Small intestine (tissue), 7 donors: Measurements from ENCODE around the gene MAP1LC3B. TPM values are rescaled to one million over a fixed set of nuclear protein-coding genes. Genes with fewer than 3 reads are reported as not detected.

ENCODE experiments used
- DNase-seq, 2 donors: peaks; one replicate each; pipeline versions ENCODE4 v3.0.0 to v3.0.0-alpha.2; 2013
- FAIRE-seq: peaks from 2 replicates; lab custom pipeline; 2012; peaks lifted over from hg19 to GRCh38; lab: Jason Lieb, UNC
- H3K27ac ChIP-seq, 3 donors: one replicate each; pipeline ENCODE4 v1.5.1; 2013; ENCODE audit warnings: low read length in 2 of 3, mild to moderate bottlenecking in 2 of 3, control low read depth in 1 of 3, inconsistent platforms in 1 of 3, low read depth in 1 of 3, moderate library complexity in 1 of 3
- H3K27me3 ChIP-seq, 3 donors: one replicate each; pipeline ENCODE4 v1.6.1; 2013; ENCODE audit warnings: low read length in 3 of 3, inconsistent platforms in 1 of 3; ENCODE audit not compliant: control insufficient read depth in 3 of 3, insufficient read depth in 3 of 3
- H3K36me3 ChIP-seq, 3 donors: one replicate each; pipeline ENCODE4 v1.6.1; 2013; ENCODE audit warnings: low read length in 3 of 3, inconsistent platforms in 1 of 3, low read depth in 1 of 3, mild to moderate bottlenecking in 1 of 3, moderate library complexity in 1 of 3; ENCODE audit not compliant: control insufficient read depth in 3 of 3, insufficient read depth in 2 of 3
- H3K4me1 ChIP-seq, 3 donors: one replicate each; pipeline ENCODE4 v1.6.1; 2013; ENCODE audit warnings: low read length in 2 of 3, inconsistent platforms in 1 of 3, low read depth in 1 of 3, mild to moderate bottlenecking in 1 of 3, moderate library complexity in 1 of 3; ENCODE audit not compliant: control insufficient read depth in 3 of 3, insufficient read depth in 2 of 3
- H3K4me3 ChIP-seq, 3 donors: one replicate each; pipeline ENCODE4 v1.5.1; 2013; ENCODE audit warnings: low read length in 3 of 3, control low read depth in 1 of 3, inconsistent platforms in 1 of 3, low read depth in 1 of 3, mild to moderate bottlenecking in 1 of 3, moderate library complexity in 1 of 3
- H3K9me3 ChIP-seq, 2 donors: one replicate each; pipeline ENCODE4 v1.6.1; 2013; ENCODE audit warnings: low read depth in 1 of 2, low read length in 1 of 2; ENCODE audit not compliant: control insufficient read depth in 2 of 2, insufficient read depth in 1 of 2
- WGBS, 3 donors: extraction: QIAGEN DNeasy Blood & Tissue Kit; methylation state at CpG; one replicate each; pipeline ENCODE4 v1.1.7; 2013; 5-methylcytosine and 5-hydroxymethylcytosine counted together
- polyA plus RNA-seq, 4 donors: library from polyadenylated mRNA; stranded (reverse) in 3 of 4; unstranded in 1 of 4; fragments of 200-250 nt in 3 of 4; fragments of 120-200 nt in 1 of 4; gene quantifications; one replicate each; pipeline versions ENCODE4 v1.2.1 to v1.2.3, GENCODE V29; 2013
- donor health status: healthy with polysubstance abuse.
- donor health status: control.
- donor health status: control.
- donor health status: Bipolar disorder and iron deficiency.
- donor health status: healthy.

MAP1LC3B gene
- polyA plus RNA-seq, 4 donors = 35.1 to 61.1 (median 46.9) TPM

GRCh38 chr16:87404764-87405625 lies 12.9 kb downstream of the MAP1LC3B start:
- Histone ChIP-seq H3K4me1 (no peaks in the 10 kb centered on the region), H3K36me3 (peaks cover 2 to 49% (median 23%) of the 10 kb centered on the region in 3 donors), H3K27me3 (no peaks in the 10 kb centered on the region), H3K9me3 (no peaks in the 10 kb centered on the region), H3K27ac (no peak overlapping the region), H3K4me3 (no peak overlapping the region)
- DNase-seq (no peak), FAIRE-seq (no peak)
- 92 to 93% (median 92%) methylated on average over 19 of the region's 19 CpGs for WGBS, 3 donors

DNA sequence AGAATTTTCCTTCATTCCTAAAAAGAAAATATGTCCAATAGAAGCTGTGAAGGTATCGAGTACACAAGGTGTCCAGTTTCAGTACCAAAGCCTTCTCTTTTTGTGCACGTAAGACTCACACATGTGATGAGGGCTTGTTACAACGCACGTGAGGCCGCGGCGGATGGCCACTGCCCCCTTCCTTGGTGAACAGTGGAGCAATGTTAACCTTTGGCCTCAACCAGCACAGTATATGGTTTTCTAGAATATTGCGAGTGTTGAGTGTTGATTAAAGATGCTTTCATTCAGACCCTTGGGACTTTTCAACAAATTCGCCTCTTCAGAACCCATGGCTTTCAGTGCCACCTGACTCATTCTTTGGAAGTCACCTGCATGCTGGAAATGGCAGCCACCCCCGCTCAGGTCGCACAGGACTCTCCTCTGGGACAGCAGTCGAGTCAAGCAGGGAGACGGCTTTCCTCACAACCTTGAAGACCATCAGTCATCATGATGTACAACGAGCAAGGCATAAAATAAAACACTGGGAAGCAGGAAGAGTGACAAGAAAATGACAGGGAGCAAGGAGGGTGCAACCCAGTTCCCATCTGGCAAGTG lies 14.5 kb downstream of the MAP1LC3B start:
- FAIRE-seq (no peak), DNase-seq (no peak)
- Histone ChIP-seq H3K36me3 (peaks cover 9 to 56% (median 23%) of the 10 kb centered on the region in 3 donors), H3K27me3 (no peaks in the 10 kb centered on the region), H3K4me1 (no peaks in the 10 kb centered on the region), H3K9me3 (no peaks in the 10 kb centered on the region), H3K27ac (no peak overlapping the region), H3K4me3 (no peak overlapping the region)
- WGBS, 3 donors = 88 to 92% (median 90%) methylated on average over 14 of the region's 14 CpGs

- Histone ChIP-seq H3K36me3 (peaks cover 12 to 66% (median 30%) of the 10 kb centered on the region in 3 donors), H3K27me3 (no peaks in the 10 kb centered on the region), H3K9me3 (no peaks in the 10 kb centered on the region), H3K27ac (peak overlapping the region in 1 of 3 donors; percentile 19), H3K4me3 (no peak overlapping the region), H3K4me1 (no peaks in the 10 kb centered on the region)
- no peak for FAIRE-seq
- WGBS, 3 donors = 71 to 79% (median 76%) methylated on average over 26 of the region's 26 CpGs
- DNase-seq = peak in 1 of 2 donors; percentile 73
Observed at GRCh38 chr16:87407511-87408112, 15.5 kb downstream of the MAP1LC3B start.

DNA sequence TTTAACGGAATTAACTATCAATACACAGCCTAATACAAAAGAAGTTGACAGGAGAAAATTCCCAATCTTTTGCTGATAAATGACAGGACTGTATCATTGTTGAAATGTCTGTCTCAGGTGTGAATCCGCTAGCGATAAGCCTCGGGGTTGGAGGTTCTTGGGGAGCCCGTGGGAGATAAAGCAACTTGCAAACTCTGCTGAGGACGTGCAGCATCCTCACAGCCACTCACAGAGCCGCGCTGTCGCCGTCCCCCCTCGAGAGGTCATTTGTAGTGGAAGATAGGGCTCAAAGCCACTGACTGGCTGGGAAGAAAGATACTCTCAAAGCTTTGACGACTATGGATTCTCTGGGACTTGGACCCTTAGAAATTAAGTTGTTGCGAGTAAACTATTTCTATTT lies 17.0 kb downstream of the MAP1LC3B start:
- Histone ChIP-seq H3K9me3 (no peaks in the 10 kb centered on the region), H3K36me3 (peaks cover 12 to 77% (median 24%) of the 10 kb centered on the region in 3 donors), H3K4me1 (no peaks in the 10 kb centered on the region), H3K4me3 (no peak overlapping the region), H3K27ac (no peak overlapping the region), H3K27me3 (no peaks in the 10 kb centered on the region)
- DNase-seq = no peak
- no peak for FAIRE-seq
- WGBS, 3 donors = 91 to 92% (median 92%) methylated on average over 13 of the region's 13 CpGs

DNA sequence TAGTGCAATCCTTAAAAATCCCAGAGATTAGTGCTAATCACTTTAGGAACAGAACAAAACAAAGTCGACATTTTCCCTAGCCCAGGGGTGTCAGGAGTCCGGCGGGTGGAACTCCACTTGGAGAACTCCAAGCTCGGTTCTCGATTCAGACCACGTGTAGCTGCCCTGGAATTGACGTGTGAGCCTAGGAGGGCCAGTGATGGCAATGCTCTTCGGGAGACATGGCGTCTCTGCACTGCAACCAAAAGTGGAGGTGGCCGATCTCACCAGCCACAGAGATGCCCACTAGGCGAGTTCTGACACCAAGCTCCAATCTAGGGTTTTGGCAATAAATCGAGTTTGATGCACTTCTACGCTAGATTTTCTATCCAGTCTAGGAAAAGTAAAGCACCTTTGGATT lies 17.6 kb downstream of the MAP1LC3B start:
- no peak for DNase-seq
- 93 to 96% (median 93%) methylated on average over 13 of the region's 13 CpGs for WGBS, 3 donors
- no peak for FAIRE-seq
- no peak overlapping the region for H3K4me3 ChIP-seq
- H3K27me3 ChIP-seq = no peaks in the 10 kb centered on the region
- peaks cover 14 to 81% (median 25%) of the 10 kb centered on the region in 3 donors for H3K36me3 ChIP-seq
- H3K9me3 ChIP-seq = no peaks in the 10 kb centered on the region
- H3K4me1 ChIP-seq = no peaks in the 10 kb centered on the region
- H3K27ac ChIP-seq = no peak overlapping the region

DNA sequence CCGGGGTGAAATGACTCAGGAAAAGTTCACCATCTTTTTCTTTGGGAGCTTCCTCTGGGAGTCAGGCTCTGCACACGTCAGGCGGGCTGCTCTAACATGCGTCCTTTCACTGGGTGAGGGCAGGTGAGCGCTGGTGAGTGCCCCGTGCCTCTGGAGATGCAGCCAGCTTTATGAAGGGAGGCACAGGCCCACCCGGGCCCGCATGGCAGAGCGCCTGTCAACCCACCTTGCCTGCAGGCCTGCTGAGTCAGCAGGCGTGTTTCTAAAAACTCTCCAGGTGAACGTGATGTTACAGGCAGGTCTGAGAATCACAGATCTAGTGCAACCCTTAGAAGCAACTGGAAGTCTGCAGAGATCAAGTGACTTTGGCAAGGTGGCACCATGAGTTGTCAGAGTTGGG lies 18.4 kb downstream of the MAP1LC3B start:
- FAIRE-seq (no peak), DNase-seq (no peak)
- Histone ChIP-seq H3K4me3 (no peak overlapping the region), H3K36me3 (peaks cover 14 to 77% (median 24%) of the 10 kb centered on the region in 3 donors), H3K27me3 (no peaks in the 10 kb centered on the region), H3K4me1 (no peaks in the 10 kb centered on the region), H3K27ac (no peak overlapping the region), H3K9me3 (no peaks in the 10 kb centered on the region)
- 91 to 94% (median 92%) methylated on average over 11 of the region's 11 CpGs for WGBS, 3 donors

DNA sequence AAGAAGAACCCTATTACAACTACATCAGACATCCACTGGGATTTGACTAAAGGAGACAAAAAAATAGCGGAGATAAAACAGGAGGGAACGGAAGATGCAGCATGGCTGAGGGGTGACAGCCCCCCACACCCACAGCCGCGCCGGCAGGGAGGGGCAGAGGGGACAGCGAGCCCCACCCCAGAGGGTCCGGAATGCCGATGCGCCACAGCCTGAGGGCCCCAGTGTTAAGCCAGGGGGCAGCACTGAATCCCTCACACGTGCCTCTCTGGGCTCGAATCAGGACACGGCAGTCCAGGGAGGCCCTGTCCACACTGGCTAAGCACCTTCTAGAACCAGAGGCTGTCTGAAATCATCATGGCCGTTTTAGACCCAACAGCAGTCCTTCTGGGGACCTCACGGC lies 18.8 kb downstream of the MAP1LC3B start:
- DNase-seq = no peak
- WGBS, 3 donors = 88 to 90% (median 89%) methylated on average over 14 of the region's 14 CpGs
- H3K9me3 ChIP-seq = no peaks in the 10 kb centered on the region
- peaks cover 14 to 78% (median 24%) of the 10 kb centered on the region in 3 donors for H3K36me3 ChIP-seq
- no peak for FAIRE-seq
- no peak overlapping the region for H3K27ac ChIP-seq
- no peaks in the 10 kb centered on the region for H3K4me1 ChIP-seq
- H3K4me3 ChIP-seq = no peak overlapping the region
- no peaks in the 10 kb centered on the region for H3K27me3 ChIP-seq
